B cell (primary cell): ENCODE data around the gene LRRC7. TPM values are rescaled to one million over a fixed set of nuclear protein-coding genes. Genes with fewer than 3 reads are reported as not detected.

Experiments
- ATAC-seq: fragments of 200-7000 bp; cut with Tn5 transposase; one replicate; pipeline ENCODE4 v1.10.0; 2021; ENCODE audit warnings: low read depth, mild to moderate bottlenecking, moderate number of reproducible peaks, moderate library complexity
- CTCF ChIA-PET: fragments of 350-600 bp; sonication (Branson Sonifier 250); formaldehyde crosslinking; loops from one replicate; lab custom pipeline; 2021; ENCODE audit warnings: antibody characterized with exemption, inconsistent platforms; lab: Charles Lee
- POLR2A ChIA-PET: fragments of 350-600 bp; sonication (Branson Sonifier 250); formaldehyde crosslinking; loops from one replicate; lab custom pipeline; 2021; ENCODE audit warnings: antibody characterized with exemption; lab: Charles Lee
- DNase-seq: peaks from one replicate; pipeline ENCODE4 v3.0.0; 2013
- H2AFZ ChIP-seq: 2 replicates; pipeline ENCODE4 v1.6.1; 2012; ENCODE audit warnings: mild to moderate bottlenecking, low read depth, low read length; ENCODE audit not compliant: insufficient read depth, poor library complexity, severe bottlenecking
- H3K27ac ChIP-seq, 2 donors: 1 replicate in 1 of 2; 2 replicates in 1 of 2; pipeline ENCODE4 v1.5.1; 2012 to 2013; ENCODE audit warnings: low read length in 2 of 2, mild to moderate bottlenecking in 2 of 2, moderate library complexity in 1 of 2
- H3K27me3 ChIP-seq, 4 experiments: fragments of 200-600 bp in 1 of 4; sonication (generic) in 1 of 4; replicated peaks in 1 of 4; 1 replicate in 2 of 4; 2 replicates in 2 of 4; pipeline versions ENCODE4 v1.6.1 to v1.7.0; 2013 to 2016; ENCODE audit warnings: low read length in 3 of 4, mild to moderate bottlenecking in 2 of 4, mixed read lengths in 1 of 4, moderate library complexity in 1 of 4; ENCODE audit not compliant: insufficient read depth in 4 of 4, control insufficient read depth in 3 of 4; ENCODE audit errors: control extremely low read depth in 1 of 4
- H3K36me3 ChIP-seq, 2 experiments: replicated peaks in 1 of 2; 1 replicate in 1 of 2; 2 replicates in 1 of 2; pipeline versions ENCODE4 v1.6.1 to v1.7.1; 2013; ENCODE audit warnings: low read length in 1 of 2; ENCODE audit not compliant: insufficient read depth in 2 of 2, control insufficient read depth in 1 of 2; ENCODE audit errors: control extremely low read depth in 1 of 2, extremely low read depth in 1 of 2
- H3K4me1 ChIP-seq, 2 donors: fragments of 200-600 bp in 1 of 2; sonication (generic) in 1 of 2; 1 replicate in 1 of 2; 2 replicates in 1 of 2; pipeline versions ENCODE4 v1.5.1 to v1.6.1; 2013 to 2017; ENCODE audit warnings: low read length in 2 of 2; ENCODE audit not compliant: control insufficient read depth in 2 of 2, insufficient read depth in 2 of 2
- H3K4me2 ChIP-seq: replicated peaks from 2 replicates; pipeline ENCODE3; 2012; ENCODE audit warnings: mild to moderate bottlenecking, low read depth, low read length; ENCODE audit not compliant: poor library complexity, severe bottlenecking
- H3K4me3 ChIP-seq, 5 experiments: fragments of 200-600 bp in 1 of 5; sonication (generic) in 1 of 5; 1 replicate in 3 of 5; 2 replicates in 2 of 5; pipeline versions ENCODE4 v1.5.1 to v1.7.0; 2011 to 2016; ENCODE audit warnings: low read length in 4 of 5, mild to moderate bottlenecking in 4 of 5, low read depth in 2 of 5, control low read depth in 1 of 5, moderate library complexity in 1 of 5; ENCODE audit not compliant: insufficient read depth in 1 of 5; ENCODE audit errors: control extremely low read depth in 1 of 5, extremely low read depth in 1 of 5
- H3K79me2 ChIP-seq: fragments of 200-600 bp; sonication (generic); one replicate; pipeline ENCODE4 v1.6.0; 2016; ENCODE audit warnings: low read length; ENCODE audit not compliant: control insufficient read depth, insufficient read depth
- H3K9ac ChIP-seq: fragments of 200-600 bp; sonication (generic); 2 replicates; pipeline ENCODE4 v1.6.1; 2017; ENCODE audit warnings: mild to moderate bottlenecking, low read length, moderate library complexity
- H3K9me3 ChIP-seq, 3 donors: one replicate each; pipeline versions ENCODE4 v1.6.1 to v1.7.1; 2013; ENCODE audit warnings: low read length in 2 of 3; ENCODE audit not compliant: control insufficient read depth in 2 of 3, insufficient read depth in 1 of 3; ENCODE audit errors: control extremely low read depth in 1 of 3
- H4K20me1 ChIP-seq: 2 replicates; pipeline ENCODE4 v1.6.0; 2012; ENCODE audit warnings: mild to moderate bottlenecking, low read length; ENCODE audit not compliant: insufficient read depth, control insufficient read depth, poor library complexity, severe bottlenecking
- H3K27ac Mint-ChIP-seq: one replicate; pipeline ENCODE4 v1.8.0; 2021; ENCODE audit warnings: mixed read lengths
- H3K27me3 Mint-ChIP-seq: one replicate; pipeline ENCODE4 v1.8.0; 2021; ENCODE audit warnings: mixed read lengths
- H3K4me1 Mint-ChIP-seq: one replicate; pipeline ENCODE4 v1.8.0; 2021; ENCODE audit warnings: mixed read lengths
- H3K4me3 Mint-ChIP-seq: one replicate; pipeline ENCODE4 v1.8.0; 2021; ENCODE audit warnings: mixed read lengths
- H3K9me3 Mint-ChIP-seq: one replicate; pipeline ENCODE4 v1.8.0; 2022; ENCODE audit warnings: mixed read lengths; ENCODE audit not compliant: insufficient read depth
- EZH2 ChIP-seq: IDR thresholded peaks from 2 replicates; pipeline ENCODE4 v1.6.1; 2012; ENCODE audit warnings: borderline replicate concordance, low read depth, mild to moderate bottlenecking, moderate library complexity, low read length; ENCODE audit not compliant: insufficient read depth, poor library complexity, severe bottlenecking
- intact Hi-C: fragments of 100-400 bp; cut with micrococcal nuclease; formaldehyde crosslinking; loops from one replicate; pipeline ENCODE4 v1.10.0; 2022
- polyA plus RNA-seq: library from polyadenylated mRNA; depleted of rRNA; stranded (reverse); fragments of >200 nt; gene quantifications from 2 replicates; pipeline ENCODE4 v1.2.3, GENCODE V29; 2012
- total RNA-seq, 2 donors: library from RNA; stranded (reverse); fragments of 120-200 nt in 1 of 2; gene quantifications; 1 replicate in 1 of 2; 2 replicates in 1 of 2; pipeline versions ENCODE4 v1.2.3 to v1.2.4, GENCODE V29; 2013 to 2022
- TF ChIP-seq, protein P1 (sequence below): fragments of 200-600 bp; IDR thresholded peaks from one replicate; pipeline ENCODE4 v1.8.0; 2022; ENCODE audit warnings: antibody characterized with exemption, mild to moderate bottlenecking

Gene LRRC7
- total and polyA plus RNA-seq, 2 donors (not counting 1 experiment from before 2014, with no cell fraction given) = not detected

DNA sequence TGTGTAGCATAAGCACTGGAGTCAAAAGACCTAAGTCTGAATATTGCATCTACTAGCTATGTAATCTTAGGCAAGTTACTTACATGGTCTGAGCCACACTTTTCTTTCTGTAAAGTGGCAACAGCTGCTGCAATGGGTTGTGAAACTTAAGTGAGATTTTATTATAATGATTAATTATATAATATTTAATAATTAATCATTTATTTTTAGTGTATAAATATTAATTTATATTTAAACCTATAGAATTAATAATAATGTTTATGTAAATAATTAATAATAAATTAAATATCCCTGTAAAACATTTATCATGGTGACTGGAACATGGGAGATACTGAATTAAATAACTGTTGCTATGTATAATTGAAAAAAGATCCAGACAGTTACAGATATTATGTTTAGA lies 457.3 kb downstream of the LRRC7 start:
- Mint-ChIP-seq H3K9me3 (no peaks in the 10 kb centered on the region), H3K27me3 (no peaks in the 10 kb centered on the region), H3K4me1 (peaks cover 3% of the 10 kb centered on the region), H3K27ac (no peak overlapping the region), H3K4me3 (no peak overlapping the region)
- H3K4me1 ChIP-seq = peaks cover 0 to 3% of the 10 kb centered on the region in 2 donors
- no peak overlapping the region for H3K9ac ChIP-seq
- DNase-seq = no peak
- no peak overlapping the region for H3K4me3 ChIP-seq
- CTCF ChIA-PET = interaction anchor here (0.7 kb wide), 1 partner anchor 15 kb away, joined by 6 read pairs; no protein-coding TSS in a partner anchor
- POLR2A ChIA-PET = no interaction called here
- H3K79me2 ChIP-seq = no peaks in the 10 kb centered on the region
- intact Hi-C loops = no loop called here
- ATAC-seq = no peak
- H2AFZ ChIP-seq = no peak overlapping the region
- H4K20me1 ChIP-seq = no peaks in the 10 kb centered on the region
- no peaks in the 10 kb centered on the region for H3K9me3 ChIP-seq
- H3K27me3 ChIP-seq = no peaks in the 10 kb centered on the region
- H3K4me2 ChIP-seq = no peak overlapping the region
- no peak overlapping the region for H3K27ac ChIP-seq
- H3K36me3 ChIP-seq = no peaks in the 10 kb centered on the region
- TF ChIP-seq EZH2 = no peak
- TF ChIP-seq, protein P1, sequence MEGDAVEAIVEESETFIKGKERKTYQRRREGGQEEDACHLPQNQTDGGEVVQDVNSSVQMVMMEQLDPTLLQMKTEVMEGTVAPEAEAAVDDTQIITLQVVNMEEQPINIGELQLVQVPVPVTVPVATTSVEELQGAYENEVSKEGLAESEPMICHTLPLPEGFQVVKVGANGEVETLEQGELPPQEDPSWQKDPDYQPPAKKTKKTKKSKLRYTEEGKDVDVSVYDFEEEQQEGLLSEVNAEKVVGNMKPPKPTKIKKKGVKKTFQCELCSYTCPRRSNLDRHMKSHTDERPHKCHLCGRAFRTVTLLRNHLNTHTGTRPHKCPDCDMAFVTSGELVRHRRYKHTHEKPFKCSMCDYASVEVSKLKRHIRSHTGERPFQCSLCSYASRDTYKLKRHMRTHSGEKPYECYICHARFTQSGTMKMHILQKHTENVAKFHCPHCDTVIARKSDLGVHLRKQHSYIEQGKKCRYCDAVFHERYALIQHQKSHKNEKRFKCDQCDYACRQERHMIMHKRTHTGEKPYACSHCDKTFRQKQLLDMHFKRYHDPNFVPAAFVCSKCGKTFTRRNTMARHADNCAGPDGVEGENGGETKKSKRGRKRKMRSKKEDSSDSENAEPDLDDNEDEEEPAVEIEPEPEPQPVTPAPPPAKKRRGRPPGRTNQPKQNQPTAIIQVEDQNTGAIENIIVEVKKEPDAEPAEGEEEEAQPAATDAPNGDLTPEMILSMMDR = no peak

DNA sequence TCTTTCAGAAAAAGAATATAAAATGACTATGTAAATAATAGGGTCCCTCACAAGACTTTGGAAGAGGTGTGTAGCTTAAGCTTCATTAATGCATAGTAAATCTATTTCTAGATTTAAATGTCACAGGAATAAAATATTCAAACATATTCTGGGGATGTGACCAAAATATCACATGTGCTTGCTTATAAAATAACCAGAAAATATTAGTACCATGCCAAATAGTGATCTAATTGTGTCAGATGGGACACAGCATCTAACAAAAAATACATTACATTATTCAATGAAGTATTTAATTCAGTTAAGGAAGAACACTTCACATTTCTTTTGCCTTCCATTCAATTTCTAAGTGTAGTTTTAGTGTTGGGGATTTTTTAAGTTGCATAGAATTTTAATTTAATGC lies 458.1 kb downstream of the LRRC7 start:
- H3K79me2 ChIP-seq = no peaks in the 10 kb centered on the region
- Mint-ChIP-seq H3K4me3 (no peak overlapping the region), H3K9me3 (no peaks in the 10 kb centered on the region), H3K4me1 (peaks cover 4% of the 10 kb centered on the region), H3K27ac (no peak overlapping the region), H3K27me3 (no peaks in the 10 kb centered on the region)
- POLR2A ChIA-PET = no interaction called here
- DNase-seq (no peak), ATAC-seq (no peak)
- intact Hi-C loops = no loop called here
- no peak overlapping the region for H3K4me2 ChIP-seq
- no peak overlapping the region for H2AFZ ChIP-seq
- H3K27ac ChIP-seq = no peak overlapping the region
- H3K9me3 ChIP-seq = no peaks in the 10 kb centered on the region
- H3K27me3 ChIP-seq = no peaks in the 10 kb centered on the region
- H3K9ac ChIP-seq = no peak overlapping the region
- peaks cover 0 to 3% of the 10 kb centered on the region in 2 donors for H3K4me1 ChIP-seq
- H3K36me3 ChIP-seq = no peaks in the 10 kb centered on the region
- no peaks in the 10 kb centered on the region for H4K20me1 ChIP-seq
- H3K4me3 ChIP-seq = no peak overlapping the region
- CTCF ChIA-PET = interaction anchor here (0.7 kb wide), 1 partner anchor 16 kb away, joined by 6 read pairs; no protein-coding TSS in a partner anchor
- no peak for TF ChIP-seq EZH2
- TF ChIP-seq, protein P1 = no peak
